ENCODE results near the gene DIAPH1.
A peak's percentile ranks its signal among the peaks of the same experiment; 100 is the strongest.

DIAPH1 gene

GRCh38 chr5:141477044-141477575 is 141.7 kb downstream of the DIAPH1 start:
- no peak for DNase-seq

GRCh38 chr5:141476132-141476911 is 142.5 kb downstream of the DIAPH1 start:
- no peak for DNase-seq

- DNase-seq, result peak in 1 of 2 donors; percentile 26
Measured at GRCh38 chr5:141475625-141476131, 143.1 kb downstream of the DIAPH1 start, which contains the start of gene PCDHGC3. TSS of gene PCDHGC3 (plus strand) at chr5:141475966. CDS start at chr5:141476117, 151 bp downstream.

- DNase-seq, result no peak
Measured at GRCh38 chr5:141465351-141465750, 153.4 kb downstream of the DIAPH1 start.

Measured in bone marrow (tissue), 2 donors.